Measurements from ENCODE around the gene PPM1E.

The PPM1E gene

GRCh38 chr17:58969612-58970011 is 214.0 kb downstream of the PPM1E start:
- Histone ChIP-seq H3K27ac (ENCODE audit: low read depth, low read length) (no peak overlapping the region), H3K9ac (ENCODE audit: low read length) (no peak overlapping the region), H3K36me3 (ENCODE audit: control insufficient read depth, insufficient read depth, low read length) (no peaks in the 10 kb centered on the region), H3K27me3 (ENCODE audit: control insufficient read depth, insufficient read depth, low read length) (no peaks in the 10 kb centered on the region), H3K4me1 (ENCODE audit: control insufficient read depth, insufficient read depth, low read length) (no peaks in the 10 kb centered on the region), H3K4me3 (ENCODE audit: low read length) (no peak overlapping the region)

- H3K4me3 ChIP-seq (ENCODE audit: low read length): no peak overlapping the region
- H3K4me1 ChIP-seq (ENCODE audit: control insufficient read depth, insufficient read depth, low read length): no peaks in the 10 kb centered on the region
- H3K27ac ChIP-seq (ENCODE audit: low read depth, low read length): no peak overlapping the region
- no peaks in the 10 kb centered on the region for H3K27me3 ChIP-seq (ENCODE audit: control insufficient read depth, insufficient read depth, low read length)
- no peak overlapping the region for H3K9ac ChIP-seq (ENCODE audit: low read length)
- H3K36me3 ChIP-seq (ENCODE audit: control insufficient read depth, insufficient read depth, low read length): no peaks in the 10 kb centered on the region
Observed at GRCh38 chr17:58970609-58971450, 215.2 kb downstream of the PPM1E start.

DNA sequence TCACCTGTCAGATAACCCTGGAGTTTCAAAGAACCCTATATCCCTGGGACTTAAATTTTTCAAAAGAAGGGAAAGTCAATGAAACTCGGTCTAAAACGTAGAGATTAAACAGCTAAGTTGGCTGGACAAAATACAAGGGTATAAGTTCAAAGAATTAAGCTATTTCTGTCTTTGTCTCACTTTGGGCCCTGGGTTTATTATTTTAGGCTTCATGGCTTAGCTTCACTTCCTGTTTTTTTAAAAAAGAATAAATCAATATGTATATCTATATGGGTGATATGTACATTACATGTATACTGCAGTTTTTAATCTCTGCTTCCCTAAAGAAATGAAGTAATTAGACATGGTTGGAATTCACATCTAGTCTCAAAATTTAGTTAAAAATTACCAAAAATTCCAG is 218.7 kb downstream of the PPM1E start:
- no peaks in the 10 kb centered on the region for H3K4me1 ChIP-seq (ENCODE audit: control insufficient read depth, insufficient read depth, low read length)
- H3K27me3 ChIP-seq (ENCODE audit: control insufficient read depth, insufficient read depth, low read length): no peaks in the 10 kb centered on the region
- H3K27ac ChIP-seq (ENCODE audit: low read depth, low read length): no peak overlapping the region

GRCh38 chr17:58976541-58976940 is 220.9 kb downstream of the PPM1E start:
- no peak overlapping the region for H3K27ac ChIP-seq (ENCODE audit: low read depth, low read length)
- H3K9ac ChIP-seq (ENCODE audit: low read length): no peak overlapping the region
- H3K4me1 ChIP-seq (ENCODE audit: control insufficient read depth, insufficient read depth, low read length): no peaks in the 10 kb centered on the region
- H3K27me3 ChIP-seq (ENCODE audit: control insufficient read depth, insufficient read depth, low read length): no peaks in the 10 kb centered on the region
- no peaks in the 10 kb centered on the region for H3K36me3 ChIP-seq (ENCODE audit: control insufficient read depth, insufficient read depth, low read length)
- no peak overlapping the region for H3K4me3 ChIP-seq (ENCODE audit: low read length)

More for the DNA sequence above, 218.7 kb downstream of the PPM1E start:
- Histone ChIP-seq H3K9ac (ENCODE audit: low read length) (no peak overlapping the region), H3K4me3 (ENCODE audit: low read length) (no peak overlapping the region), H3K36me3 (ENCODE audit: control insufficient read depth, insufficient read depth, low read length) (no peaks in the 10 kb centered on the region)

GRCh38 chr17:58980706-58981481 is 225.2 kb downstream of the PPM1E start:
- H3K4me3 ChIP-seq (ENCODE audit: low read length): no peak overlapping the region
- H3K4me1 ChIP-seq (ENCODE audit: control insufficient read depth, insufficient read depth, low read length): no peaks in the 10 kb centered on the region
- no peaks in the 10 kb centered on the region for H3K36me3 ChIP-seq (ENCODE audit: control insufficient read depth, insufficient read depth, low read length)
- no peak overlapping the region for H3K27ac ChIP-seq (ENCODE audit: low read depth, low read length)
- H3K27me3 ChIP-seq (ENCODE audit: control insufficient read depth, insufficient read depth, low read length): no peaks in the 10 kb centered on the region
- no peak overlapping the region for H3K9ac ChIP-seq (ENCODE audit: low read length)

DNA sequence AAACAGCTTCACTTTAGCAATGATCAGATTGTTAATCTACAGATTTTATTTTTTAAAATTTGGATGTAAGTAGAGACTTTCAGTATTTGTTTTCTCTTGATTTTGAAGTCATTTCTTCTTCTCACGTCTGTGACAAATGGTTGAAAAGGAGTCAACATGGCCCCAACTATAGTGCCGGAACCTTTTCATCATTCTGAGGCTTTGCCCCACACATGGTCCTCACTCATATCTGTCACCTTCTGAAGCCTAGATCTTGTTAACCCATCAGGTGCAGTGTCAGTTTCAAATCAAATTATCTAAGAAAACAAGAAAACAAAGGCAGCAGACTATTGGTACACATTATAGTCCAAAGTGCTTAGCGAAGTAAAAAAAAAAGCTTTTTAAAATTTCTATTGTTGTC is 227.0 kb downstream of the PPM1E start:
- Histone ChIP-seq H3K4me3 (ENCODE audit: low read length) (no peak overlapping the region), H3K27me3 (ENCODE audit: control insufficient read depth, insufficient read depth, low read length) (no peaks in the 10 kb centered on the region), H3K27ac (ENCODE audit: low read depth, low read length) (no peak overlapping the region), H3K9ac (ENCODE audit: low read length) (no peak overlapping the region), H3K4me1 (ENCODE audit: control insufficient read depth, insufficient read depth, low read length) (no peaks in the 10 kb centered on the region), H3K36me3 (ENCODE audit: control insufficient read depth, insufficient read depth, low read length) (no peaks in the 10 kb centered on the region)

GRCh38 chr17:58985367-58985766 is 229.7 kb downstream of the PPM1E start:
- Histone ChIP-seq H3K4me3 (ENCODE audit: low read length) (no peak overlapping the region), H3K9ac (ENCODE audit: low read length) (no peak overlapping the region), H3K27me3 (ENCODE audit: control insufficient read depth, insufficient read depth, low read length) (no peaks in the 10 kb centered on the region), H3K27ac (ENCODE audit: low read depth, low read length) (no peak overlapping the region), H3K4me1 (ENCODE audit: control insufficient read depth, insufficient read depth, low read length) (no peaks in the 10 kb centered on the region), H3K36me3 (ENCODE audit: control insufficient read depth, insufficient read depth, low read length) (no peaks in the 10 kb centered on the region)

DNA sequence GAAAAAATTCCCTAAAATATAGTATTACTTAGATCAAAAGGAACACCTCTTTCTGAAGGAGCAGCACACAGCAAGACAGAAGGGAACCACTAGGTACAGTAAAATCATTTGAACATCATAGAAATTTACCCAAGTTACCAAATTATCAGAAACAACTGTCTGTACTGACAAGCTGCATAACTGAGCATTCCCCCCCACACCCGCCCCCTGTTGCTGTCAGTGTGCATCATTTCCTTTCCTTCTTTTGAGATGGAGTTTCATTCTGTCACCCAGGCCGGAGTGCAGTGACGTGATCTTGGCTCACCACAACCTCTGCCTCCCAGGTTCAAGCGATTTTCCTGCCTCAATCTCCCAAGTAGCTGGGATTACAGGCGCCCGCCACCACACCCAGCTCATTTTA is 230.3 kb downstream of the PPM1E start:
- Histone ChIP-seq H3K9ac (ENCODE audit: low read length) (no peak overlapping the region), H3K4me1 (ENCODE audit: control insufficient read depth, insufficient read depth, low read length) (no peaks in the 10 kb centered on the region), H3K27me3 (ENCODE audit: control insufficient read depth, insufficient read depth, low read length) (no peaks in the 10 kb centered on the region), H3K27ac (ENCODE audit: low read depth, low read length) (no peak overlapping the region), H3K36me3 (ENCODE audit: control insufficient read depth, insufficient read depth, low read length) (no peaks in the 10 kb centered on the region), H3K4me3 (ENCODE audit: low read length) (no peak overlapping the region)

GRCh38 chr17:58989629-58990028 is 234.0 kb downstream of the PPM1E start:
- Histone ChIP-seq H3K27ac (ENCODE audit: low read depth, low read length) (no peak overlapping the region), H3K9ac (ENCODE audit: low read length) (no peak overlapping the region), H3K27me3 (ENCODE audit: control insufficient read depth, insufficient read depth, low read length) (no peaks in the 10 kb centered on the region), H3K4me3 (ENCODE audit: low read length) (no peak overlapping the region), H3K4me1 (ENCODE audit: control insufficient read depth, insufficient read depth, low read length) (no peaks in the 10 kb centered on the region), H3K36me3 (ENCODE audit: control insufficient read depth, insufficient read depth, low read length) (no peaks in the 10 kb centered on the region)

- Histone ChIP-seq H3K4me1 (ENCODE audit: control insufficient read depth, insufficient read depth, low read length) (no peaks in the 10 kb centered on the region), H3K36me3 (ENCODE audit: control insufficient read depth, insufficient read depth, low read length) (no peaks in the 10 kb centered on the region)
Observed at GRCh38 chr17:58991718-58992331, 236.2 kb downstream of the PPM1E start.

DNA sequence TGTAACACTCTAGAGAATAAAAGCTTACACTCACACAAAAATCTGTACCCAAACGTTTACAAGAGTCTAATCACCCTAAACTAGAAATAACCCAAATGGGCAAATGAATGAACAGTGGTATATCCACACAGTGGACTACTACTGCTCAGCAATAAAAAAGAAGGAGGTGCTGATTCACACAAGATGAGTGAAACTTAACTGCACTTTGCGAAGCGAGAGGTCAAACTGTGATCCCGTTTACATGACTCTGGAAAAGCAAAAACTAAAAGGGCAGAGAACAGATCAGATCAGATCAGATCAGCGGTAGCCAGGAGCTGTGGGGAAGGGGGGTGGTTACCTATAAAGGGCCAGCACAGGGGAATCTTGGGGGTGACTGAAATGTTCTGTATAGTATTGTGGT is 237.7 kb downstream of the PPM1E start:
- H3K36me3 ChIP-seq (ENCODE audit: control insufficient read depth, insufficient read depth, low read length): no peaks in the 10 kb centered on the region
- no peak overlapping the region for H3K9ac ChIP-seq (ENCODE audit: low read length)
- no peak overlapping the region for H3K4me3 ChIP-seq (ENCODE audit: low read length)
- no peaks in the 10 kb centered on the region for H3K4me1 ChIP-seq (ENCODE audit: control insufficient read depth, insufficient read depth, low read length)
- H3K27me3 ChIP-seq (ENCODE audit: control insufficient read depth, insufficient read depth, low read length): no peaks in the 10 kb centered on the region
- no peak overlapping the region for H3K27ac ChIP-seq (ENCODE audit: low read depth, low read length)

More at GRCh38 chr17:58991718-58992331, 236.2 kb downstream of the PPM1E start:
- no peak overlapping the region for H3K4me3 ChIP-seq (ENCODE audit: low read length)
- H3K27me3 ChIP-seq (ENCODE audit: control insufficient read depth, insufficient read depth, low read length): no peaks in the 10 kb centered on the region
- no peak overlapping the region for H3K27ac ChIP-seq (ENCODE audit: low read depth, low read length)
- H3K9ac ChIP-seq (ENCODE audit: low read length): no peak overlapping the region

DNA sequence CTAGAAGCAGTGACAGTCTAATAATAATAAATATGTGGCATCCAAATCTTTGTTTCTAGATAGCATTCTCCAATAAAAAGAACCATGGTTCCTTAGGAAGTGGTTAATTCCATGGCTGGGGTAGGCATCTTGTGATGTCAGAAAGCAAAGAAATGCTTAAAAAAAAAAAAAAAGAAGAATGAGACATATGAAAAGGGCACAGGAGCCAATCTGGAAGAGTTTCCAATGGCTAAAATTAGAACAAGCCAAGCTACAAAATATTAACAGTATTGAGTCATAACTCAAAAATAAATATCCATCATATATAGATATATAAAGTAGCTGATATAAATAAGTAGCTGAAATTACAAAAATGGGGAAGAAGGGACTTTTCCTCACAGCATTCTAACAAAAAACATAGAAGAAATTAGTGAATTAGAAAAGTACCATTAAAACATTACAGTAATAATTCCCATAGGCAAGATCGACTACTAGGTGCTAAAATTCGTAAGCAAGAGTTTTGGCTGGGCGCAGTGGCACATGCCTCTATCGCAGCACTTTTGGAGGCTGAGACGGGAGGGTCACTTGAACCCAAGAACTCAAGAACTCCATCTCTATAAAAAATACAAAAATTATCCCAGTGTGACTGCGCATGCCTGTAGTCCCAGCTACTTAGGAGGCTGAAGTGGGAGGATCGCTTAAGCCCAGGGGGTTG is 239.7 kb downstream of the PPM1E start:
- no peaks in the 10 kb centered on the region for H3K27me3 ChIP-seq (ENCODE audit: control insufficient read depth, insufficient read depth, low read length)
- no peak overlapping the region for H3K27ac ChIP-seq (ENCODE audit: low read depth, low read length)
- H3K36me3 ChIP-seq (ENCODE audit: control insufficient read depth, insufficient read depth, low read length): no peaks in the 10 kb centered on the region

More for the DNA sequence above, 239.7 kb downstream of the PPM1E start:
- no peak overlapping the region for H3K9ac ChIP-seq (ENCODE audit: low read length)
- H3K4me1 ChIP-seq (ENCODE audit: control insufficient read depth, insufficient read depth, low read length): no peaks in the 10 kb centered on the region
- no peak overlapping the region for H3K4me3 ChIP-seq (ENCODE audit: low read length)
